8988T (cell line): ENCODE results near the gene FARP2.
A peak's percentile ranks its signal among the peaks of the same experiment; 100 is the strongest.

Source experiments
- DNase-seq: peaks from one replicate; pipeline ENCODE4 v3.0.0; 2011

Gene FARP2

GRCh38 chr2:241535871-241536655 is 180.0 kb downstream of the FARP2 start:
- no peak for DNase-seq

- no peak for DNase-seq
Measured at GRCh38 chr2:241538838-241539615, 182.9 kb downstream of the FARP2 start.

GRCh38 chr2:241539616-241540374 is 183.7 kb downstream of the FARP2 start:
- no peak for DNase-seq

- DNase-seq: no peak
Measured at GRCh38 chr2:241540401-241540770, 184.3 kb downstream of the FARP2 start.

GRCh38 chr2:241540771-241541561 is 184.9 kb downstream of the FARP2 start:
- peak; percentile 87 for DNase-seq

- no peak for DNase-seq
Measured at GRCh38 chr2:241541564-241542277, 185.6 kb downstream of the FARP2 start.

GRCh38 chr2:241542278-241542605 is 186.2 kb downstream of the FARP2 start:
- DNase-seq: no peak
